ENCODE measurements around the gene PTPN2.

PTPN2 gene

GRCh38 chr18:12908706-12909105 is 24.7 kb upstream of the PTPN2 start:
- H3K4me2 ChIP-seq (ENCODE audit: low read length) = no peak overlapping the region
- H3K79me2 ChIP-seq (ENCODE audit: low read length) = no peaks in the 10 kb centered on the region
- no peak overlapping the region for H3K9ac ChIP-seq (ENCODE audit: low read length)
- H3K4me3 ChIP-seq (ENCODE audit: low read length) = no peak overlapping the region
- no peaks in the 10 kb centered on the region for H3K4me1 ChIP-seq (ENCODE audit: low read length)
- no peaks in the 10 kb centered on the region for H4K20me1 ChIP-seq (ENCODE audit: insufficient read depth, low read length)
- no peaks in the 10 kb centered on the region for H3K36me3 ChIP-seq (replicated peaks; ENCODE audit: low read depth, low read length)
- no peak overlapping the region for H3K27ac ChIP-seq (ENCODE audit: low read length)
- H3K27me3 ChIP-seq (ENCODE audit: low read depth, low read length) = peaks cover 3% of the 10 kb centered on the region; the same call in 1 of the 2 replicates
- H2AFZ ChIP-seq (ENCODE audit: low read depth, low read length) = no peak overlapping the region
- H3K9me3 ChIP-seq (ENCODE audit: insufficient read depth, low read length) = no peaks in the 10 kb centered on the region
- TF ChIP-seq CTCF (IDR thresholded peaks at IDR 0.05; ENCODE audit: low read depth, low read length) (no peak), EZH2phosphoT487 (IDR thresholded peaks at IDR 0.05; ENCODE audit: low read depth) (no peak)

- H4K20me1 ChIP-seq (ENCODE audit: insufficient read depth, low read length) = no peaks in the 10 kb centered on the region
- no peak overlapping the region for H3K4me2 ChIP-seq (ENCODE audit: low read length)
- H3K27ac ChIP-seq (ENCODE audit: low read length) = no peak overlapping the region
- peaks cover 3% of the 10 kb centered on the region; the same call in 1 of the 2 replicates for H3K27me3 ChIP-seq (ENCODE audit: low read depth, low read length)
- H3K9me3 ChIP-seq (ENCODE audit: insufficient read depth, low read length) = no peaks in the 10 kb centered on the region
- no peaks in the 10 kb centered on the region for H3K4me1 ChIP-seq (ENCODE audit: low read length)
- H3K79me2 ChIP-seq (ENCODE audit: low read length) = no peaks in the 10 kb centered on the region
- H3K9ac ChIP-seq (ENCODE audit: low read length) = no peak overlapping the region
- no peaks in the 10 kb centered on the region for H3K36me3 ChIP-seq (replicated peaks; ENCODE audit: low read depth, low read length)
- no peak overlapping the region for H3K4me3 ChIP-seq (ENCODE audit: low read length)
- TF ChIP-seq CTCF (IDR thresholded peaks at IDR 0.05; ENCODE audit: low read depth, low read length) (no peak), EZH2phosphoT487 (IDR thresholded peaks at IDR 0.05; ENCODE audit: low read depth) (no peak)
- H2AFZ ChIP-seq (ENCODE audit: low read depth, low read length) = no peak overlapping the region
Measured at GRCh38 chr18:12907258-12907925, 23.4 kb upstream of the PTPN2 start.

GRCh38 chr18:12906773-12907172 is 22.7 kb upstream of the PTPN2 start:
- no peak overlapping the region for H3K9ac ChIP-seq (ENCODE audit: low read length)
- no peaks in the 10 kb centered on the region for H3K4me1 ChIP-seq (ENCODE audit: low read length)
- H3K4me2 ChIP-seq (ENCODE audit: low read length) = no peak overlapping the region
- H3K9me3 ChIP-seq (ENCODE audit: insufficient read depth, low read length) = no peaks in the 10 kb centered on the region
- no peaks in the 10 kb centered on the region for H3K79me2 ChIP-seq (ENCODE audit: low read length)
- H3K27ac ChIP-seq (ENCODE audit: low read length) = no peak overlapping the region
- TF ChIP-seq EZH2phosphoT487 (IDR thresholded peaks at IDR 0.05; ENCODE audit: low read depth) = no peak
- no peak for TF ChIP-seq CTCF (IDR thresholded peaks at IDR 0.05; ENCODE audit: low read depth, low read length)
- H3K4me3 ChIP-seq (ENCODE audit: low read length) = no peak overlapping the region
- H3K27me3 ChIP-seq (ENCODE audit: low read depth, low read length) = peaks cover 3% of the 10 kb centered on the region; the same call in 1 of the 2 replicates
- no peaks in the 10 kb centered on the region for H4K20me1 ChIP-seq (ENCODE audit: insufficient read depth, low read length)
- no peak overlapping the region for H2AFZ ChIP-seq (ENCODE audit: low read depth, low read length)
- no peaks in the 10 kb centered on the region for H3K36me3 ChIP-seq (replicated peaks; ENCODE audit: low read depth, low read length)

GRCh38 chr18:12906119-12906518 is 22.1 kb upstream of the PTPN2 start:
- Histone ChIP-seq H3K4me2 (ENCODE audit: low read length) (no peak overlapping the region), H3K9ac (ENCODE audit: low read length) (no peak overlapping the region), H3K36me3 (replicated peaks; ENCODE audit: low read depth, low read length) (no peaks in the 10 kb centered on the region), H4K20me1 (ENCODE audit: insufficient read depth, low read length) (no peaks in the 10 kb centered on the region), H3K79me2 (ENCODE audit: low read length) (no peaks in the 10 kb centered on the region), H2AFZ (ENCODE audit: low read depth, low read length) (no peak overlapping the region), H3K27ac (ENCODE audit: low read length) (no peak overlapping the region), H3K4me1 (ENCODE audit: low read length) (no peaks in the 10 kb centered on the region), H3K27me3 (ENCODE audit: low read depth, low read length) (peaks cover 3% of the 10 kb centered on the region; the same call in 1 of the 2 replicates), H3K9me3 (ENCODE audit: insufficient read depth, low read length) (no peaks in the 10 kb centered on the region), H3K4me3 (ENCODE audit: low read length) (no peak overlapping the region)
- TF ChIP-seq EZH2phosphoT487 (IDR thresholded peaks at IDR 0.05; ENCODE audit: low read depth) (no peak), CTCF (IDR thresholded peaks at IDR 0.05; ENCODE audit: low read depth, low read length) (no peak)
